GM19240 (cell line): Measurements from ENCODE around the gene IL12RB1.

Experiments
- DNase-seq: peaks from one replicate; pipeline ENCODE4 v3.0.0; 2011; ENCODE audit warnings: low spot score; ENCODE audit not compliant: insufficient read length

Gene IL12RB1

DNA sequence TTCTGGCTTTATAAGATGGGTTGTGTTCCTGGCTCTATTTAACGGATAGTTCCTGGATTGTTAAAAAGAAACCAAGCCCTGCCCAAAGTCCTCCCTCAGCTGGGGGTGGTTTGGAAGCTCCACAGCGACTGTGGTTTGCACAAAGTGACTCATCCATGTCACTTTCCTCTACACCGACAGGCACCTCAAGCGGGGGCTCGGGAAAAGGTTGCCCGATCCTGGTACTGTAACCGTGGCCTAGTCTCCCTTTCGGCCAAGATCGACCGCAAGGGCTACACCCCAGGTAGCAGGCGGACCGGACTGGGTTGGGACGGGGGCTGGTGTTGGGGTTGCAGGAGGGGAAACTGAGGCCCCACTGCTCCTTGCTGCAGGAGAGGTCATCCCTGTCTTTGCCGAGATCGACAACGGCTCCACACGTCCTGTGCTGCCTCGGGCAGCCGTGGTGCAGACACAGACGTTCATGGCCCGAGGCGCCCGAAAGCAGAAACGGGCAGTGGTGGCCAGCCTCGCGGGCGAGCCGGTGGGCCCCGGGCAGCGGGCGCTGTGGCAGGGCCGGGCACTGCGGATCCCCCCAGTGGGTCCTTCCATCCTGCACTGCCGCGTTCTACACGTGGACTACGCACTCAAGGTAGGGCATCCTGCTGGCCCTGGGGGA lies 77.2 kb downstream of the IL12RB1 start:
- no peak for DNase-seq
